Keratinocyte (primary cell): ENCODE measurements around the gene AKT1.

Experiments
- CTCF ChIP-seq, 3 experiments: IDR thresholded peaks in 1 of 3; conservative IDR thresholded peaks in 1 of 3; optimal IDR thresholded peaks in 1 of 3; 2 replicates in 2 of 3; 3 replicates in 1 of 3; pipeline versions ENCODE3 to v1.5.1; 2011; ENCODE audit warnings: low read length in 3 of 3, mild to moderate bottlenecking in 3 of 3, moderate library complexity in 2 of 3, control low read depth in 1 of 3, inconsistent platforms in 1 of 3; ENCODE audit not compliant: insufficient read depth in 2 of 3; ENCODE audit errors: extremely low read depth in 1 of 3
- EZH2 ChIP-seq: IDR thresholded peaks from one replicate; pipeline ENCODE4 v1.6.1; 2012; ENCODE audit warnings: inconsistent platforms, mild to moderate bottlenecking, low read length, moderate library complexity

GRCh38 chr14:104772707-104773504 lies 22.6 kb downstream of the AKT1 start:
- TF ChIP-seq CTCF (optimal IDR thresholded peaks at IDR 0.05 in 1 of 3, IDR thresholded peaks at IDR 0.05 in 1 of 3, conservative IDR thresholded peaks at IDR 0.05 in 1 of 3; ENCODE audit: extremely low read depth in 1 of 3, insufficient read depth in 2 of 3, low read length in 3 of 3): no peak
- TF ChIP-seq EZH2: no peak
